ENCODE measurements around the gene STK32B. TPM values are rescaled to one million over a fixed set of nuclear protein-coding genes. Genes with fewer than 3 reads are reported as not detected.

The STK32B gene
- total and polyA plus RNA-seq, 2 donors (not counting 3 experiments of a cell fraction or from before 2014, with no cell fraction given): 5.6 to 7.8 TPM

GRCh38 chr4:5137226-5137625 is 85.9 kb downstream of the STK32B start:
- FAIRE-seq (no peak), DNase-seq (ENCODE audit: low read depth, low spot score) (no peak)
- Histone ChIP-seq H3K79me2 (ENCODE audit: control insufficient read depth, insufficient read depth, low read length) (no peaks in the 10 kb centered on the region), H3K9me1 (replicated peaks; ENCODE audit: control insufficient read depth, extremely low read depth, insufficient read depth, low read length) (no peaks in the 10 kb centered on the region), H3K9ac (replicated peaks; ENCODE audit: extremely low read depth, insufficient read depth, low read length) (no peak overlapping the region), H3K27ac (ENCODE audit: insufficient read depth, low read depth, low read length) (no peak overlapping the region), H3K27me3 (ENCODE audit: control insufficient read depth in 2 of 2, insufficient read depth in 2 of 2, low read length in 2 of 2) (no peaks in the 10 kb centered on the region), H3K4me3 (replicated peaks in 1 of 3; ENCODE audit: insufficient read depth in 1 of 3, low read depth in 1 of 3, low read length in 3 of 3) (no peak overlapping the region), H3K36me3 (ENCODE audit: control insufficient read depth in 2 of 2, extremely low read depth in 1 of 2, insufficient read depth in 2 of 2, low read length in 2 of 2) (no peaks in the 10 kb centered on the region), H3K4me2 (ENCODE audit: insufficient read depth, low read length) (no peak overlapping the region), H3K9me3 (replicated peaks; ENCODE audit: control insufficient read depth, insufficient read depth, low read length) (no peaks in the 10 kb centered on the region), H4K20me1 (replicated peaks; ENCODE audit: control insufficient read depth, extremely low read depth, insufficient read depth, low read length) (no peaks in the 10 kb centered on the region), H3K4me1 (ENCODE audit: control insufficient read depth, extremely low read depth, insufficient read depth, low read length) (no peaks in the 10 kb centered on the region), H2AFZ (ENCODE audit: low read depth, low read length) (no peak overlapping the region)
- dilution Hi-C loops (cut with MboI; ENCODE audit: extremely low pct_ligation_motif_present, low sequenced_read_pairs) (no loop called here), intact Hi-C loops (cut with micrococcal nuclease) (no loop called here)
- BruUV-seq (replicated peaks): no TSS peak
- CTCF ChIA-PET: interaction anchor here (1.1 kb wide), 1 partner anchor 22 kb away, joined by 3 read pairs; no protein-coding TSS in a partner anchor
- POLR2A ChIA-PET: no interaction called here
- TF ChIP-seq MYC (IDR thresholded peaks at IDR 0.05; ENCODE audit: low read depth, low read length) (no peak), GATA2 (IDR thresholded peaks at IDR 0.05; ENCODE audit: insufficient read depth, insufficient read length, low read depth, low read length) (no peak)

DNA sequence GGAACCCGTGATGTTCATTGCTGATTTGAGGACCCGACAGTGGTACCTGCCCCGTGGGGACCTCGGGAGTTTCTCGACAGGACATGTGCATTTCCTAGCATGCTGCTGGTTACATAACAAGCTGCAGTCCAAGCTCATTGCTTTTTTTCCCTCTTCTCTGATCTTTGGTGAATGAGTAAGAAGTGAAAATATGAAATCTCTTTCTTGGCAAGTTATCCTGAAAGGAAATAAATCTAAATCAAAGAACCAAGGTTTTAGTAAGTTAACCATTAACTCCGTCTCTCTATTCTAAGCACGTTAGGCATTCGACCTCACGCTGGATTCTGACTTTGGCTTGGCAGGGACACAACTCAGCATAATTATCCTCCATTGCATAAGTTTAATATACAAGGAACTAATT is 86.6 kb downstream of the STK32B start:
- no peak for DNase-seq (ENCODE audit: low read depth, low spot score)
- no peaks in the 10 kb centered on the region for H3K27me3 ChIP-seq (ENCODE audit: control insufficient read depth in 2 of 2, insufficient read depth in 2 of 2, low read length in 2 of 2)
- no peaks in the 10 kb centered on the region for H3K9me1 ChIP-seq (replicated peaks; ENCODE audit: control insufficient read depth, extremely low read depth, insufficient read depth, low read length)
- FAIRE-seq: no peak
- no peaks in the 10 kb centered on the region for H3K79me2 ChIP-seq (ENCODE audit: control insufficient read depth, insufficient read depth, low read length)
- intact Hi-C loops (cut with micrococcal nuclease): no loop called here
- BruUV-seq (replicated peaks): no TSS peak
- H3K4me2 ChIP-seq (ENCODE audit: insufficient read depth, low read length): no peak overlapping the region
- TF ChIP-seq GATA2 (IDR thresholded peaks at IDR 0.05; ENCODE audit: insufficient read depth, insufficient read length, low read depth, low read length) (no peak), EZH2 (IDR thresholded peaks at IDR 0.05; ENCODE audit: borderline replicate concordance, low read depth, low read length, severe bottlenecking) (no peak), POLR2A (IDR thresholded peaks at IDR 0.05; ENCODE audit: low read depth, low read length) (no peak), POLR2AphosphoS5 (IDR thresholded peaks at IDR 0.05; ENCODE audit: insufficient read depth, low read depth, low read length) (no peak), FOS (IDR thresholded peaks at IDR 0.05; ENCODE audit: borderline replicate concordance, insufficient read depth, low read length) (no peak), MYC (IDR thresholded peaks at IDR 0.05; ENCODE audit: low read depth, low read length) (no peak), JUN (IDR thresholded peaks at IDR 0.05; ENCODE audit: borderline replicate concordance, insufficient read depth, insufficient read length, low read depth) (no peak)
- TF ChIP-seq, protein P1, sequence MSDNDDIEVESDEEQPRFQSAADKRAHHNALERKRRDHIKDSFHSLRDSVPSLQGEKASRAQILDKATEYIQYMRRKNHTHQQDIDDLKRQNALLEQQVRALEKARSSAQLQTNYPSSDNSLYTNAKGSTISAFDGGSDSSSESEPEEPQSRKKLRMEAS (IDR thresholded peaks at IDR 0.05; ENCODE audit: insufficient read depth, insufficient read length): no peak
- no peaks in the 10 kb centered on the region for H4K20me1 ChIP-seq (replicated peaks; ENCODE audit: control insufficient read depth, extremely low read depth, insufficient read depth, low read length)
- ChIA-PET CTCF (interaction anchor here (1.1 kb wide), 1 partner anchor 22 kb away, joined by 3 read pairs; no protein-coding TSS in a partner anchor), POLR2A (no interaction called here)
- no peaks in the 10 kb centered on the region for H3K4me1 ChIP-seq (ENCODE audit: control insufficient read depth, extremely low read depth, insufficient read depth, low read length)
- no peaks in the 10 kb centered on the region for H3K9me3 ChIP-seq (replicated peaks; ENCODE audit: control insufficient read depth, insufficient read depth, low read length)
- H3K36me3 ChIP-seq (ENCODE audit: control insufficient read depth in 2 of 2, extremely low read depth in 1 of 2, insufficient read depth in 2 of 2, low read length in 2 of 2): no peaks in the 10 kb centered on the region
- dilution Hi-C loops (cut with MboI; ENCODE audit: extremely low pct_ligation_motif_present, low sequenced_read_pairs): no loop called here
- H3K9ac ChIP-seq (replicated peaks; ENCODE audit: extremely low read depth, insufficient read depth, low read length): no peak overlapping the region
- no peak overlapping the region for H2AFZ ChIP-seq (ENCODE audit: low read depth, low read length)
- H3K27ac ChIP-seq (ENCODE audit: insufficient read depth, low read depth, low read length): no peak overlapping the region
- no peak overlapping the region for H3K4me3 ChIP-seq (replicated peaks in 1 of 3; ENCODE audit: insufficient read depth in 1 of 3, low read depth in 1 of 3, low read length in 3 of 3)

Data from endothelial cell of umbilical vein (primary cell).